GM12801 (cell line): ENCODE data around the gene PLEKHG2.

Experiments used
- TF ChIP-seq, protein P1 (sequence below): IDR thresholded peaks from one replicate; pipeline ENCODE4 v1.5.1; 2011; ENCODE audit warnings: control low read depth; ENCODE audit not compliant: insufficient read length; ENCODE audit errors: extremely low read depth

The PLEKHG2 gene

DNA sequence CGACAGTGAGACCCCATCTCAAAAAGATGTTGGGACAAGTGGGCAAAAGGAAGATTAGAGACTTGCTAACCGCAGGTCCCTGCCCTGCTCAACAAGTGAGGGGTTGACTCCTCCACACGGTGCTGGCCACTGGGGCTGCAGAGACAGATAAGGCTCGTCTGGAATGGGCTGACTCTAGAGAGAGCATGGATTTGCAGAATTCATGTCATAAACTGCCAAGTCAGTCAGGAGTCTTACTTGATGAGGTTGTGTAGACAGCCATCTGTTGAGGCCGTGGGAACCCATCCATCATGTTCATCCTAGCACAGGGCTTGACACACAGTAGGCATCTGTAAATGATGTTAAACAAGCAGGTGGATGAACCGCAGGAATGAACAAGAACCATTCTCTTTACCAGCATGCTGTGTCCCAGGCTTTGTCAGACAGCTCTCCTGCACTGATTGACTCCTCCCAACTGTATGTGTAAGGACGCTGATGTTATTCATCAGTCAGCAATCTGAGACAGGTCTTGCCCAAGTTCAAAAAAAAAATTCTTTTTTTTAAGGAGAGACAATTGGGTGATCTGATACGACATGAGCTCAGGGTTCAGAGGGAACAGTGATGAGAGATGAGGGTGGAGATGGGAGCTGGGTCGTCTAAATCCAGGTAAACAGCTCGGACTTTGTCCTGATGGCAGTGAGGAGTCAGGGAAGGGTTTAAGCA lies 30.4 kb upstream of the PLEKHG2 start:
- TF ChIP-seq, protein P1, sequence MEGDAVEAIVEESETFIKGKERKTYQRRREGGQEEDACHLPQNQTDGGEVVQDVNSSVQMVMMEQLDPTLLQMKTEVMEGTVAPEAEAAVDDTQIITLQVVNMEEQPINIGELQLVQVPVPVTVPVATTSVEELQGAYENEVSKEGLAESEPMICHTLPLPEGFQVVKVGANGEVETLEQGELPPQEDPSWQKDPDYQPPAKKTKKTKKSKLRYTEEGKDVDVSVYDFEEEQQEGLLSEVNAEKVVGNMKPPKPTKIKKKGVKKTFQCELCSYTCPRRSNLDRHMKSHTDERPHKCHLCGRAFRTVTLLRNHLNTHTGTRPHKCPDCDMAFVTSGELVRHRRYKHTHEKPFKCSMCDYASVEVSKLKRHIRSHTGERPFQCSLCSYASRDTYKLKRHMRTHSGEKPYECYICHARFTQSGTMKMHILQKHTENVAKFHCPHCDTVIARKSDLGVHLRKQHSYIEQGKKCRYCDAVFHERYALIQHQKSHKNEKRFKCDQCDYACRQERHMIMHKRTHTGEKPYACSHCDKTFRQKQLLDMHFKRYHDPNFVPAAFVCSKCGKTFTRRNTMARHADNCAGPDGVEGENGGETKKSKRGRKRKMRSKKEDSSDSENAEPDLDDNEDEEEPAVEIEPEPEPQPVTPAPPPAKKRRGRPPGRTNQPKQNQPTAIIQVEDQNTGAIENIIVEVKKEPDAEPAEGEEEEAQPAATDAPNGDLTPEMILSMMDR = no peak

DNA sequence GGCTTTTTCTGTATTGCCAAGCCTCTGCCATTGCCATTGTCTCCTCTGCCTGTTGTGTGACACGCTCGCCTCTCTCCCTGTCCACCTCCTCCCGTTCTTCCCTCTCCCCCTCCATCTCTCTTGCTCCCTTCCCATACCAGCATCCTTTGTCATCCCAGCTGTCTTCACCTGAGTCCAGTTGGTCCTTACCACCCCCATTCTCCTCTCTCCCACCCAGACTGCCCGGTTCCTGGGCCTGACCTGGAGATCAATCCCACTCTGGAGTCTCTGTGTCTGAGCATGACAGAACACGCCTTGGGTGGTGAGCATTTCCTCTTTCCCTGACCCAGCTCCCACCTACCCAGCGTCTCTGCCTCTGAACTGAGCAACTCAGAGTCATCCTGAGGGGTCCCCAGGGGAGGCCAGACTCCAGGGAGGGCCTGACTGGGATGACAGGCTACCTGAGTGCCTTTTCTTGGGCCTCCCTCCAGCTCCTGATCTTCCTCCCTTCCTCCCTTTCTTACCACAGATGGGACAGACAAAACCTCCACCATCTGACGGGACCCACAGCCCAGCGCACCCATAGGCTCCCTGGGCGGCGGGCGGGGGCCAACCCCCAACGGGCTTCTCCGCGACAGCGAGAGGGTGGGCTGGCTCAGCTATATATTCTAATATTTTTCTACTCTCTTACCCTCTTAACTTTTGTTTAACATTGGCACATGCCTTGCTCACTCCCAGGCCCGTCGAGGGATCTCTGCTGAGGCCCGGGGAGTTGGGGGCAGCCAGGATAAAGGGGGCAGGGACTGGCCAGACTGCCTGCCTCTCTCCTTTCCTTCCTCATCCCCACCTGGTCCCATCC lies 29.3 kb upstream of the PLEKHG2 start:
- TF ChIP-seq, protein P1 = no peak

DNA sequence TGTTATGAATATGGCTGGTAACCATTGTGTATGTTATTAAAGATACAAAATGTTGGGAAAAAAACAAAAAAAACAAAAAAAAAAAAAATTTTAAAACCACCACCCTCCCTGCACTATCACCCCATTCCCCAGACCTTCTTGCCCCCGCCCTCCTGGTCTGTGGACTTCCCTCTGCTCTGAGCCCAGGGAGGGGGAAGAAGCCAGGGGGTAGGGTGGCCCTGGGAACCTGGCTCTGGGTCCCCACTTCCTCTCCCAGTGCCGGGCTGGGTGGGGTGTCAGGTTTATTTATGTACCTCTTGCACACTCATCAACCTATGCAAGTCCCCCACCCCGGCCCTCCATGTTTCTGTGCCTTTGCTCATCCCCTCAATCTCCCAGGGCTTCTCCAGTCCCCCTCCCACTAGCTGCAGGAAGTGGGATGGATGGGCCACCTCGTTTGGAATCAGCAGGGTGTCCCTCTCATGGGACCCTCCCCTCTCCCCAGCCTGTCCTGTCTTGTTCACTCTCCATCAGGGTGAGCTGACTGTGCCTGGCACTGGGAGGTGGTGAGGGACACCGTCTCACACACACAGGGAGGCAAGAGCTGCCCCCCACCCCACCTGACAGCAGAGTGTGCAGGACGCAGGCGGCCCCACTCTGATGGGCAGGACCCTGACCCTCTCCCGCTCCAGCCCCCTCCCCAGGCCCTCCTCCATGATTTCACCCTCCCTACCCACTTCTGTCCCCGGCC lies 27.5 kb upstream of the PLEKHG2 start:
- TF ChIP-seq, protein P1 = no peak

DNA sequence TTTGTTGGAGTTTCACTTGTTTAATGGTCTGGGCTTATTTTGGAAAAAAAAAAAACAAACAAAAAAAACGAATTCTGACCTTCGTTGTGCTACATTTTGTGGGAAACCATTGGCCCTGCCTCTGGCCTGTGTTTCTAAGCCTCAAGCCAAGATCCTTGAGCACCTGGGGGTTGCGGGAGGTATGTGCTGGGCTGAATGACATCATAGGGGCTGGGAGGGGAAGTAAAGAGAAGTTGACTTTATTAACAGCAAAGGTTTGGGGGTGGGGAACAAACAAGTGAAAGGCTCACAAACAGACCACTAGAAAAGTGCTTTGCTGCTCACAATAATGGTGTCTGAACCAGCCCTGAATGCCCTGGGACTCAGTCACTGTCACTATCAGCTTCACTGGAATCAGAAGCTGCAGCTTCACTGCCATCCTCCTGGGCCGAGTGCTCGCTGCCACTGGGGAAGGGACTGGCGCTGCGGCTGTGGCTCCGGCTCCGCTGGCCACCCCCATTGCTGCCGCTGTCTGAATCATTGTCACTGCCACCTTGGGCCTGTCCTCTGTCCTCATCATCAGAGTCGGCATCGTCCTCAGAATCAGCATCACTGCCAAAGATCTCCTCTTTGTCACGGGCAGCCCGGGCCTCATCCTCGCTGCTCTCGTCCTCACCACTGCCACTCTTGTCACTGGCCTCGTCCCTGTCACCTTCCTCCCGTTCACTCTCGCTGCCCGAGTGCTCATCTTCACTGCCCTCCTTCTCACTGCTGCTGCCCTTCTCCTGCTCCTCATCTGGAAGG lies 26.6 kb upstream of the PLEKHG2 start:
- TF ChIP-seq, protein P1 = no peak

DNA sequence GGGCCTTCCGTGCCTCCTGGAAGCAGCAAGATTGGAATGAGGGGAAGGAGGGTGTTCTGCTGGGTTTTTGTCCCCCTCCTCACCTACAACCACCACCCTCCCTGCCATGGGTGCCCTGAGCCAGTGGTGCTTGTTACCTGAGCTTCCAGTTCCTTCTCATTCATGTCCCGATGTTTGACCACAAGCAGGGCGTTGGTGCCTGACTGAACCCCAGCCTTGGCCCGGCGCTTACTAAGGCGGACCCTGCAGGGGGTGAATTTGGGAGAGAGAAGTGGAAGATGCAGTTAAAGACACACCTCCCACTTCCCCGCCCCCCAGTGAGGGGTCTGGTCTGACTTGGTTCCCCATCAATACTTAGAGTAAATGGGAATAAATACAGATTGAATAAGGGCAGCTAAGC lies 25.9 kb upstream of the PLEKHG2 start:
- TF ChIP-seq, protein P1 = no peak

DNA sequence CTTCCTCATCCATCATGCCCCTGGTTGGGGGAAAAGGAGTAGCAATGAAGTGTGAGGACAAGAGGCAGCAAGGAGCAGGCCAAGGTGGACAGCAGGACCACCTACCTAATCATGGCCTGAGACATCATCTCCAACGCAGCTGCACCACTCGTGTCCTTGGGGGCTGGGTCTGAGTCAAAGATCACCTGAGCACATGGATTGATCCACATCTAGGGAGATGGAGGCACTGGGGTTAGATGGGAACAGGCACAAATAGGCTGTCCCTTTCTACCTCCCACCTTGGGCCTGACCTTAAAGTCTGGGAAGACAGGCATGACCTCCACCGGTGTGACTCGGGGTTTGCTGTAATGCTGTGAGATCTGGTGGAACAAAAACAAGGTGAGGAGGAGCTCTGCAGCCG lies 23.8 kb upstream of the PLEKHG2 start:
- TF ChIP-seq, protein P1 = no peak
